ENCODE measurements around the gene DUSP22. TPM values are rescaled to one million over a fixed set of nuclear protein-coding genes. Genes with fewer than 3 reads are reported as not detected.

The DUSP22 gene
- total and polyA plus RNA-seq, 2 of the 8 experiments (the other 6 are each of a cell fraction or from before 2014, with no cell fraction given): 15.5 to 32.4 TPM

DNA sequence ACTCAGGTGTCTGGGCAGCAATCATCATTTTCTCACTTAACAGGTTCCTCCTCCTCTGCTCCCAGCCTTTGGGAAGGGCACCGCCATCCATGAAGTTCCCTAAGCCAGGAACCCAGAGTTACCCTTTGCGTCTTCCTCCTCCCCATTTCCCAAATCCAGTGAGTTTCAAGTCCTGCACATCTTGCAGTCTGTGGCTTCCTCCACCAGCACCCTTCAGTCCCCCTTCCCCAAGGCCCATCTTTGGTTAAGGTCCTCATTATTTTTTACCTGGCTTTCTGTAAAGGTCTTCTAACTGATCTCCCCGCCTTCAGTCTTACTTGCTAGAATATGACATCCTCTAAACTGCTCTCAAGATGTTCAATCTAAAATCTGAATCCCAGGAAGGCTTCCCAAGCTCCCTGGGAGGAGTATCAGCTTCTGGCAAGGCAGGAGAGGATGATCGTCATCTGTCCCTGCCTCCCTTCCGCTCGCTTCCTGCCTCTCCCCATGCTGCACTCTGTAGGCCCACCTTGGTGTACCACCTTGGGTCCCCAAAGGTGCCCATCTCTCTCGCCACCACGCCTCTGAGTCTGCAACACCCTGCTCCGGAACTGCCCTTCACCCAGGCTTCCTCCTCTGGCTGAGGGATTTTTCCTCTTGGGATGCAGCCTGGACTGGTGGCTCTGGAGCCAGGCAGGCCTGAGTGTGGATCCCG is 11.4 kb upstream of the DUSP22 start:
- no peaks in the 10 kb centered on the region for H3K79me2 ChIP-seq (ENCODE audit: control insufficient read depth in 1 of 2, insufficient read depth in 2 of 2, low read length in 2 of 2)
- H2AFZ ChIP-seq (ENCODE audit: low read length): no peak overlapping the region
- no peak overlapping the region for H3K4ac ChIP-seq (replicated peaks; ENCODE audit: insufficient read length, low read depth, low read length)
- H3K56ac ChIP-seq (replicated peaks; ENCODE audit: insufficient read length, low read depth, low read length): no peak overlapping the region
- peaks cover 37 to 56% of the 10 kb centered on the region in 2 experiments for H3K9me3 ChIP-seq (ENCODE audit: insufficient read depth in 2 of 2, low read depth in 1 of 2, low read length in 1 of 2)
- no peak overlapping the region for H3K4me3 ChIP-seq (ENCODE audit: extremely low read depth in 1 of 4, insufficient read depth in 2 of 4, low read depth in 3 of 4, low read length in 4 of 4)
- POLR2A ChIA-PET (ENCODE audit: partially characterized antibody): no interaction called here
- no peak overlapping the region for H3K9ac ChIP-seq (replicated peaks in 1 of 4; ENCODE audit: extremely low read depth in 1 of 4, low read depth in 3 of 4, low read length in 3 of 4)
- DNase-seq (ENCODE audit: low read depth in 1 of 2, low spot score in 2 of 2): no peak
- no peaks in the 10 kb centered on the region for H3K79me1 ChIP-seq (ENCODE audit: low read depth, low read length)
- H3K36me3 ChIP-seq (ENCODE audit: control insufficient read depth in 2 of 4, insufficient read depth in 4 of 4, low read length in 3 of 4): no peaks in the 10 kb centered on the region
- no peak for TF ChIP-seq EP300 (IDR thresholded peaks at IDR 0.05; ENCODE audit: borderline replicate concordance in 1 of 2, low read depth in 2 of 2, low read length in 2 of 2)
- TF ChIP-seq JUND (IDR thresholded peaks at IDR 0.05; ENCODE audit: low read length): no peak
- TF ChIP-seq KDM1A (IDR thresholded peaks at IDR 0.05; ENCODE audit: borderline replicate concordance, low read length): no peak
- no peak overlapping the region for H2BK5ac ChIP-seq (ENCODE audit: low read depth, low read length)
- FAIRE-seq: no peak
- H3K18ac ChIP-seq (ENCODE audit: extremely low read depth, low read length): no peak overlapping the region
- H3K4me2 ChIP-seq (ENCODE audit: insufficient read depth in 1 of 2, low read depth in 2 of 2, low read length in 2 of 2): no peak overlapping the region
- no peak overlapping the region for H3K14ac ChIP-seq (ENCODE audit: insufficient read length)
- H4K20me1 ChIP-seq (replicated peaks in 1 of 2; ENCODE audit: control insufficient read depth in 1 of 2, insufficient read depth in 2 of 2, low read length in 2 of 2): no peaks in the 10 kb centered on the region
- H3K27ac ChIP-seq (ENCODE audit: low read depth, low read length): no peak overlapping the region
- H3K4me1 ChIP-seq (replicated peaks in 1 of 4; ENCODE audit: control insufficient read depth in 3 of 4, insufficient read depth in 4 of 4, low read length in 3 of 4): no peaks in the 10 kb centered on the region
- no peak overlapping the region for H2BK12ac ChIP-seq (ENCODE audit: low read depth, low read length)
- no peak overlapping the region for H4K5ac ChIP-seq (ENCODE audit: insufficient read length, low read depth, low read length)
- H2BK20ac ChIP-seq (ENCODE audit: low read length): no peak overlapping the region
- CTCF ChIA-PET (ENCODE audit: partially characterized antibody): no interaction called here
- no peak overlapping the region for H2AK5ac ChIP-seq (ENCODE audit: low read depth, low read length)
- no peak overlapping the region for H2BK120ac ChIP-seq (replicated peaks; ENCODE audit: low read depth, low read length)
- H2BK15ac ChIP-seq (ENCODE audit: low read length): no peak overlapping the region
- no peak overlapping the region for H4K91ac ChIP-seq (replicated peaks; ENCODE audit: insufficient read length, low read length)
- H4K8ac ChIP-seq (ENCODE audit: extremely low read depth, insufficient read depth, low read length): no peak overlapping the region
- no peak overlapping the region for H3K23ac ChIP-seq (ENCODE audit: insufficient read length)
- no peaks in the 10 kb centered on the region for H3K27me3 ChIP-seq (replicated peaks in 1 of 4; ENCODE audit: control insufficient read depth in 3 of 4, extremely low read depth in 1 of 4, insufficient read depth in 3 of 4, low read length in 3 of 4)
- WGBS, 2 experiments (ENCODE audit: extremely low coverage in 1 of 2, insufficient coverage in 1 of 2, insufficient read length in 1 of 2, insufficient replicate concordance in 2 of 2, low coverage in 1 of 2, low lambda C conversion rate in 2 of 2, missing lambda C conversion rate in 1 of 2): 90% methylated on average over 10 of the region's 10 CpGs; no CpG with 5 or more reads in 1 of the 2 experiments
- H3K23me2 ChIP-seq (ENCODE audit: low read depth, low read length): no peaks in the 10 kb centered on the region
